Lower lobe of right lung (tissue), 2 donors: ENCODE measurements around the gene ALKBH8. TPM values are rescaled to one million over a fixed set of nuclear protein-coding genes. Genes with fewer than 3 reads are reported as not detected.
"Not testable (repeated sequence)": the region's sequence is repeated elsewhere in the genome, so short reads cannot be mapped to it uniquely, and the experiment has no call there.

ENCODE experiments used
- ATAC-seq, 2 donors: fragments of 200-7000 bp; cut with Tn5 transposase; one replicate each; pipeline ENCODE4 v1.9.1; 2020 to 2022; ENCODE audit warnings: mild to moderate bottlenecking in 2 of 2, moderate library complexity in 2 of 2
- DNase-seq: peaks from one replicate; pipeline ENCODE4 v3.0.0-alpha.2; 2020
- H3K27ac ChIP-seq: fragments of 200-600 bp; one replicate; pipeline ENCODE4 v1.8.0; 2022
- H3K27me3 ChIP-seq: fragments of 200-600 bp; one replicate; pipeline ENCODE4 v1.8.0; 2022; ENCODE audit warnings: low read depth
- H3K36me3 ChIP-seq: fragments of 200-600 bp; one replicate; pipeline ENCODE4 v1.8.0; 2022; ENCODE audit warnings: mild to moderate bottlenecking
- H3K4me1 ChIP-seq: fragments of 200-600 bp; one replicate; pipeline ENCODE4 v1.8.0; 2022
- H3K4me3 ChIP-seq: fragments of 200-600 bp; one replicate; pipeline ENCODE4 v1.8.0; 2022; ENCODE audit warnings: mild to moderate bottlenecking
- H3K9me3 ChIP-seq: fragments of 200-600 bp; one replicate; pipeline ENCODE4 v1.8.0; 2022
- CTCF ChIP-seq: fragments of 200-600 bp; IDR thresholded peaks from one replicate; pipeline ENCODE4 v1.8.0; 2022; ENCODE audit warnings: antibody characterized with exemption, mild to moderate bottlenecking
- intact Hi-C: fragments of 100-400 bp; cut with DNase I; formaldehyde crosslinking; loops from one replicate; pipeline ENCODE4 v1.11.0; 2022
- total RNA-seq: library from RNA; stranded (reverse); fragmentation: NEBNext Ultra II Directional; extraction: Animal tissue kit (Norgen Biotek cat#: 25700); gene quantifications from one replicate; pipeline ENCODE4 v1.2.1, GENCODE V29; 2021
- donor health status: DM: no; HTN: yes; CAD: no; lungs with severe emphysema.

The ALKBH8 gene
- total RNA-seq, 1 donor from 2014 or later = 8.5 TPM

GRCh38 chr11:107545101-107545514, 20.4 kb downstream of the ALKBH8 start:
- intact Hi-C loops = no loop called here

GRCh38 chr11:107538821-107539220, 26.7 kb downstream of the ALKBH8 start:
- Histone ChIP-seq H3K4me1 (no peaks in the 10 kb centered on the region), H3K27ac (no peak overlapping the region), H3K4me3 (no peak overlapping the region), H3K36me3 (peaks cover 12% of the 10 kb centered on the region), H3K27me3 (no peaks in the 10 kb centered on the region), H3K9me3 (no peaks in the 10 kb centered on the region)
- ATAC-seq (no peak), DNase-seq (no peak)
- intact Hi-C loops = no loop called here
- TF ChIP-seq CTCF = no peak

More at GRCh38 chr11:107545101-107545514, 20.4 kb downstream of the ALKBH8 start:
- Histone ChIP-seq H3K4me3 (no peak overlapping the region), H3K36me3 (peaks cover 15% of the 10 kb centered on the region), H3K4me1 (no peaks in the 10 kb centered on the region), H3K27ac (no peak overlapping the region), H3K27me3 (no peaks in the 10 kb centered on the region), H3K9me3 (no peaks in the 10 kb centered on the region)
- no peak for ATAC-seq
- no peak for TF ChIP-seq CTCF
- no peak for DNase-seq

- no peak for TF ChIP-seq CTCF
- Histone ChIP-seq H3K9me3 (no peaks in the 10 kb centered on the region), H3K4me1 (no peaks in the 10 kb centered on the region), H3K27ac (no peak overlapping the region), H3K27me3 (no peaks in the 10 kb centered on the region), H3K36me3 (peaks cover 12% of the 10 kb centered on the region), H3K4me3 (no peak overlapping the region)
- ATAC-seq (no peak), DNase-seq (no peak)
- intact Hi-C loops = no loop called here
Observed at GRCh38 chr11:107538239-107538638, 27.3 kb downstream of the ALKBH8 start.

GRCh38 chr11:107537155-107537554, 28.4 kb downstream of the ALKBH8 start:
- intact Hi-C loops = not testable (repeated sequence)

GRCh38 chr11:107526197-107526596, 39.3 kb downstream of the ALKBH8 start:
- ATAC-seq = no peak

More at GRCh38 chr11:107537155-107537554, 28.4 kb downstream of the ALKBH8 start:
- ATAC-seq, H3K4me1 ChIP-seq, DNase-seq, H3K4me3 ChIP-seq, H3K9me3 ChIP-seq, H3K27ac ChIP-seq, H3K36me3 ChIP-seq, H3K27me3 ChIP-seq: not testable (repeated sequence)

GRCh38 chr11:107508858-107509244, 56.7 kb downstream of the ALKBH8 start:
- Histone ChIP-seq H3K4me3 (no peak overlapping the region), H3K4me1 (no peaks in the 10 kb centered on the region), H3K27ac (no peak overlapping the region), H3K27me3 (no peaks in the 10 kb centered on the region), H3K9me3 (no peaks in the 10 kb centered on the region), H3K36me3 (peaks cover 35% of the 10 kb centered on the region)
- ATAC-seq (no peak), DNase-seq (no peak)
- intact Hi-C loops = no loop called here
- TF ChIP-seq CTCF = no peak

More at GRCh38 chr11:107526197-107526596, 39.3 kb downstream of the ALKBH8 start:
- intact Hi-C loops = no loop called here
- Histone ChIP-seq H3K27me3 (no peaks in the 10 kb centered on the region), H3K4me3 (no peak overlapping the region), H3K4me1 (no peaks in the 10 kb centered on the region), H3K36me3 (peaks cover 26% of the 10 kb centered on the region), H3K27ac (no peak overlapping the region), H3K9me3 (no peaks in the 10 kb centered on the region)
- no peak for TF ChIP-seq CTCF
- DNase-seq = no peak
